Fibroblast of lung (primary cell): ENCODE results near the gene LARP4B.

ENCODE experiments used
- CTCF ChIP-seq, 2 donors: IDR thresholded peaks in 1 of 2; conservative IDR thresholded peaks in 1 of 2; 1 replicate in 1 of 2; 2 replicates in 1 of 2; pipeline ENCODE4 v1.5.1; 2011 to 2012; ENCODE audit warnings: low read length in 2 of 2, control low read depth in 1 of 2, inconsistent platforms in 1 of 2, low read depth in 1 of 2, mild to moderate bottlenecking in 1 of 2
- EZH2 ChIP-seq: IDR thresholded peaks from 2 replicates; pipeline ENCODE4 v1.5.1; 2012; ENCODE audit warnings: low read length, control low read depth, mild to moderate bottlenecking; ENCODE audit errors: missing control alignments

DNA sequence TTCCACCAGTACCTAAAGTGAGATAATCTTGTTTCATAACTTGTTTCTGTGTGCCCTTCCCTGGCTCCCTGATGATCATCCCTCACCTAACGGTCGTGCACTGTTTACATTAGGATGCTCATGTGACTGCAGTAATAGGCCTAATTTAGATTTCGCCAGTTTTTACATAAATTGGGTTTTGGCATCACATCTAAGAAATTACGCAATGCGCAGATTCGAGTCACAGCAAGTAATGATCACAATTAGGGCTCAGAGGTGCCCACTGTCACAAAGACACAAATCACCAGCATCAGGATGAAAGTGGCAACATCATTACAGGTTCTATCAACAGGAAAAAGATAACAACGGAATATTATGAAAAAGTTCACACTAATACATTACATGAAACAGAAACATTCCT is 94.7 kb downstream of the LARP4B start:
- TF ChIP-seq CTCF (conservative IDR thresholded peaks at IDR 0.05 in 1 of 2, IDR thresholded peaks at IDR 0.05 in 1 of 2; ENCODE audit: low read depth in 1 of 2, low read length in 2 of 2), result no peak
- no peak for TF ChIP-seq EZH2
